Astrocyte of the spinal cord (primary cell): ENCODE data around the gene ZNF444.
"Not testable (repeated sequence)": the region's sequence is repeated elsewhere in the genome, so short reads cannot be mapped to it uniquely, and the experiment has no call there.

ENCODE experiments used
- DNase-seq: peaks from one replicate; pipeline ENCODE4 v3.0.0; 2011; ENCODE audit warnings: low read depth, low spot score
- H3K4me3 ChIP-seq: 2 replicates; pipeline ENCODE4 v1.5.1; 2011; ENCODE audit warnings: low read depth, mild to moderate bottlenecking, low read length, moderate library complexity
- in situ Hi-C: cut with HindIII; loops from 2 replicates; pipeline ENCODE4 v1.10.0; 2017; ENCODE audit warnings: low sequenced_read_pairs
- TF ChIP-seq, protein P1 (sequence below): IDR thresholded peaks from 2 replicates; pipeline ENCODE4 v1.5.1; 2012; ENCODE audit warnings: low read depth, mild to moderate bottlenecking, low read length, inconsistent platforms

The ZNF444 gene

DNA sequence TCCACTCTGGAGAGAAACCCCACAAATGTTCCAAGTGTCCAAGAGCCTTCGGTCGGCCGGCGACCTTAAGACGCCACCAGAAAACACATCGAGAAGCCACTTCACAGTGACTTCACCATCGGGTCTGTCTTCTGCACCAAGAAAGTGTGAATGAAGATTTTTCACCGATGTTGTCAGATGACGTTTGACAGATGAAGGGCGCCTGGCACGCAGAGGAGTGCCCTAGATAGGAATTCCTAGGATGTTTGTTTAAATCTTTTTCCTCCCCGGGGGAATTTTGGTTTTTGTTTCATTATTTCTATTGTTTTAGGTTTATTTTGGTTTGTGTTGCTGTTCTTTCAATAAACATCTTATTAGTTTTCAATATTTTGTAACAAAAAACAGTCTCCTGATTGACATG lies 68.0 kb downstream of the ZNF444 start:
- no peak for DNase-seq
- in situ Hi-C loops = no loop called here
- TF ChIP-seq, protein P1, sequence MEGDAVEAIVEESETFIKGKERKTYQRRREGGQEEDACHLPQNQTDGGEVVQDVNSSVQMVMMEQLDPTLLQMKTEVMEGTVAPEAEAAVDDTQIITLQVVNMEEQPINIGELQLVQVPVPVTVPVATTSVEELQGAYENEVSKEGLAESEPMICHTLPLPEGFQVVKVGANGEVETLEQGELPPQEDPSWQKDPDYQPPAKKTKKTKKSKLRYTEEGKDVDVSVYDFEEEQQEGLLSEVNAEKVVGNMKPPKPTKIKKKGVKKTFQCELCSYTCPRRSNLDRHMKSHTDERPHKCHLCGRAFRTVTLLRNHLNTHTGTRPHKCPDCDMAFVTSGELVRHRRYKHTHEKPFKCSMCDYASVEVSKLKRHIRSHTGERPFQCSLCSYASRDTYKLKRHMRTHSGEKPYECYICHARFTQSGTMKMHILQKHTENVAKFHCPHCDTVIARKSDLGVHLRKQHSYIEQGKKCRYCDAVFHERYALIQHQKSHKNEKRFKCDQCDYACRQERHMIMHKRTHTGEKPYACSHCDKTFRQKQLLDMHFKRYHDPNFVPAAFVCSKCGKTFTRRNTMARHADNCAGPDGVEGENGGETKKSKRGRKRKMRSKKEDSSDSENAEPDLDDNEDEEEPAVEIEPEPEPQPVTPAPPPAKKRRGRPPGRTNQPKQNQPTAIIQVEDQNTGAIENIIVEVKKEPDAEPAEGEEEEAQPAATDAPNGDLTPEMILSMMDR = no peak

DNA sequence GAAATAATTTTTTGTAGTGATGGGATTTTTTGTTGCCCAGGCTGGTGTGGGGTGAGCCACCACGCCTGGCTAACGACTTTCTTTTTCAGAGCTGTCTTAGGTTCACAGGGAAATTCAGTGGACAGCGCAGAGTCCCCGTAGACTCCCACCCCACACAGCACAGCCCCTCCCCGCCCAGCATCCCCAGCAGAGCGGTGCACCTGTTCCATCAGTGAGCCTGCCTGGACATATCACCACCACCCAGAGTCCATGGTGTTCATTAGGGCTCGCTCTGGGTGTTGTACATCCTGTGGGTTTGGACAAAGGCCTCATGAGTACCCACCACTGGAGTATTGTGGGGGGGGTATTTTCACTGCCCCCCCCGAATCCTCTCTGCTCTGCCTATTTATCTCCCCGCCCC lies 68.9 kb downstream of the ZNF444 start:
- H3K4me3 ChIP-seq, DNase-seq, in situ Hi-C loops: not testable (repeated sequence)

More for the DNA sequence above, 68.0 kb downstream of the ZNF444 start:
- no peak overlapping the region for H3K4me3 ChIP-seq
